ENCODE measurements around the gene CYP4F22.

DNA sequence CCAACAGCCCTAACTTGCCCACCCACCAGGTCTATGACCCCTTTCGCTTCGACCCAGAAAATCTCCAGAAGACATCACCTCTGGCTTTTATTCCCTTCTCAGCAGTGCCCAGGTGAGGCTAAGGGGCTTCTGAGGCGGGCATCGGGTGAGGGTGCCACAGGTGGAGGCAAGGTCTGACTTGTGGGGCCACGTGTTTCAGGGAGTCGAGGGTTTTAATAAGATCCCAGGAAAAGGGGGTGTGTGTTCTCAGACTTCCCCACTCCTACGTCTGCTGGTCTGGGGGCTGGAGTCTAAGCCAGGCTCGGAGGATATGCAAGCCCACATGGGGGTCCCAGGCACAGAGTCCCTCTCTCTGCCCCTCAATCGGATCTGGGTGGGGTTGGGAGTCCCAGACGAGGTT lies 75.8 kb downstream of the CYP4F22 start:
- TF ChIP-seq, protein P1, sequence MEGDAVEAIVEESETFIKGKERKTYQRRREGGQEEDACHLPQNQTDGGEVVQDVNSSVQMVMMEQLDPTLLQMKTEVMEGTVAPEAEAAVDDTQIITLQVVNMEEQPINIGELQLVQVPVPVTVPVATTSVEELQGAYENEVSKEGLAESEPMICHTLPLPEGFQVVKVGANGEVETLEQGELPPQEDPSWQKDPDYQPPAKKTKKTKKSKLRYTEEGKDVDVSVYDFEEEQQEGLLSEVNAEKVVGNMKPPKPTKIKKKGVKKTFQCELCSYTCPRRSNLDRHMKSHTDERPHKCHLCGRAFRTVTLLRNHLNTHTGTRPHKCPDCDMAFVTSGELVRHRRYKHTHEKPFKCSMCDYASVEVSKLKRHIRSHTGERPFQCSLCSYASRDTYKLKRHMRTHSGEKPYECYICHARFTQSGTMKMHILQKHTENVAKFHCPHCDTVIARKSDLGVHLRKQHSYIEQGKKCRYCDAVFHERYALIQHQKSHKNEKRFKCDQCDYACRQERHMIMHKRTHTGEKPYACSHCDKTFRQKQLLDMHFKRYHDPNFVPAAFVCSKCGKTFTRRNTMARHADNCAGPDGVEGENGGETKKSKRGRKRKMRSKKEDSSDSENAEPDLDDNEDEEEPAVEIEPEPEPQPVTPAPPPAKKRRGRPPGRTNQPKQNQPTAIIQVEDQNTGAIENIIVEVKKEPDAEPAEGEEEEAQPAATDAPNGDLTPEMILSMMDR (IDR thresholded peaks at IDR 0.05): no peak
- TF ChIP-seq POLR2A (IDR thresholded peaks at IDR 0.05): no peak

All from body of pancreas (tissue), 4 donors.